GM23338 (cell line): ENCODE measurements around the gene FUZ.

Source experiments
- CTCF ChIP-seq, 2 experiments: fragments of 200-600 bp in 1 of 2; sonication (generic) in 1 of 2; conservative IDR thresholded peaks; 2 replicates each; pipeline versions ENCODE4 v1.5.1 to v1.6.1; 2016 to 2017; ENCODE audit warnings: antibody characterized with exemption in 2 of 2, low read depth in 2 of 2, mild to moderate bottlenecking in 2 of 2, moderate library complexity in 1 of 2
- EZH2 ChIP-seq: fragments of 200-600 bp; sonication (generic); IDR thresholded peaks from one replicate; pipeline ENCODE4 v1.8.0; 2017; ENCODE audit warnings: antibody characterized with exemption, mild to moderate bottlenecking, low read depth; ENCODE audit not compliant: unreplicated experiment
- EZH2phosphoT487 ChIP-seq: fragments of 200-600 bp; sonication (generic); IDR thresholded peaks from one replicate; pipeline ENCODE4 v1.8.1; 2018; ENCODE audit warnings: antibody characterized with exemption; ENCODE audit not compliant: unreplicated experiment
- POLR2AphosphoS5 ChIP-seq: IDR thresholded peaks from 2 replicates; pipeline ENCODE4 v1.6.1; 2016; ENCODE audit warnings: antibody characterized with exemption, low read depth
- REST ChIP-seq: IDR thresholded peaks from one replicate; pipeline ENCODE4 v1.6.1; 2018; ENCODE audit warnings: antibody characterized with exemption; ENCODE audit not compliant: unreplicated experiment
- ZNF114 ChIP-seq: fragments of 250-450 bp; sonication (Bioruptor Pico); IDR thresholded peaks from 2 replicates; pipeline ENCODE4 v1.5.0; 2020; ENCODE audit warnings: mild to moderate bottlenecking, moderate library complexity

- TF ChIP-seq CTCF (conservative IDR thresholded peaks at IDR 0.05; ENCODE audit: low read depth in 2 of 2) (no peak), EZH2phosphoT487 (no peak), EZH2 (no peak), REST (no peak), POLR2AphosphoS5 (no peak), ZNF114 (CRISPR knock-in tag) (no peak)
Observed at GRCh38 chr19:49772850-49773432, 40.2 kb downstream of the FUZ start.
